WERI-Rb-1 (cell line): ENCODE results near the gene ARHGEF18.

Experiments used
- DNase-seq: peaks from one replicate; pipeline ENCODE4 v3.0.0-alpha.2; 2020
- H3K27ac ChIP-seq: fragments of 250-450 bp; sonication (Bioruptor Pico); 2 replicates; pipeline ENCODE4 v1.5.1; 2020; ENCODE audit warnings: mild to moderate bottlenecking, moderate library complexity
- H3K27me3 ChIP-seq: fragments of 250-450 bp; sonication (Bioruptor Pico); 2 replicates; pipeline ENCODE4 v1.5.1; 2021; ENCODE audit warnings: mild to moderate bottlenecking, low read depth, moderate library complexity; ENCODE audit not compliant: insufficient read depth, severe bottlenecking
- H3K36me3 ChIP-seq: fragments of 250-450 bp; sonication (Bioruptor Pico); 2 replicates; pipeline ENCODE4 v1.5.1; 2020; ENCODE audit warnings: mild to moderate bottlenecking, moderate library complexity
- H3K4me3 ChIP-seq: 2 replicates; pipeline ENCODE4 v1.5.1; 2011; ENCODE audit warnings: low read depth, mild to moderate bottlenecking, control low read depth, low read length
- H3K9me3 ChIP-seq: fragments of 250-450 bp; sonication (Bioruptor Pico); 2 replicates; pipeline ENCODE4 v1.5.1; 2021; ENCODE audit warnings: mild to moderate bottlenecking, moderate library complexity; ENCODE audit not compliant: severe bottlenecking
- CTCF ChIP-seq: IDR thresholded peaks from 2 replicates; pipeline ENCODE4 v1.5.1; 2011; ENCODE audit warnings: low read depth, mild to moderate bottlenecking, control low read depth, inconsistent platforms, low read length

Gene ARHGEF18

GRCh38 chr19:7371001-7371400 lies 22.3 kb downstream of the ARHGEF18 start:
- Histone ChIP-seq H3K36me3 (no peaks in the 10 kb centered on the region), H3K9me3 (no peaks in the 10 kb centered on the region), H3K4me3 (no peak overlapping the region), H3K27ac (no peak overlapping the region), H3K27me3 (no peaks in the 10 kb centered on the region)
- no peak for TF ChIP-seq CTCF
- no peak for DNase-seq

- no peak for DNase-seq
- Histone ChIP-seq H3K9me3 (no peaks in the 10 kb centered on the region), H3K27ac (no peak overlapping the region), H3K4me3 (no peak overlapping the region), H3K36me3 (no peaks in the 10 kb centered on the region), H3K27me3 (no peaks in the 10 kb centered on the region)
- no peak for TF ChIP-seq CTCF
These were observed 24.1 kb downstream of the ARHGEF18 start for GRCh38 chr19:7372810-7373209.

- Histone ChIP-seq H3K9me3 (no peaks in the 10 kb centered on the region), H3K4me3 (no peak overlapping the region), H3K27me3 (no peaks in the 10 kb centered on the region), H3K27ac (no peak overlapping the region), H3K36me3 (no peaks in the 10 kb centered on the region)
- no peak for TF ChIP-seq CTCF
- no peak for DNase-seq
These were observed 25.1 kb downstream of the ARHGEF18 start for GRCh38 chr19:7373862-7374261.

GRCh38 chr19:7376151-7376852 lies 27.6 kb downstream of the ARHGEF18 start:
- Histone ChIP-seq H3K27me3 (no peaks in the 10 kb centered on the region), H3K27ac (no peak overlapping the region), H3K9me3 (no peaks in the 10 kb centered on the region), H3K4me3 (no peak overlapping the region), H3K36me3 (no peaks in the 10 kb centered on the region)
- TF ChIP-seq CTCF = no peak
- DNase-seq = no peak

GRCh38 chr19:7377196-7377595 lies 28.5 kb downstream of the ARHGEF18 start:
- H3K4me3 ChIP-seq = no peak overlapping the region
- TF ChIP-seq CTCF = no peak
- no peaks in the 10 kb centered on the region for H3K36me3 ChIP-seq
- H3K27ac ChIP-seq = no peak overlapping the region
- H3K9me3 ChIP-seq = no peaks in the 10 kb centered on the region
- no peak for DNase-seq
- no peaks in the 10 kb centered on the region for H3K27me3 ChIP-seq

- no peak for TF ChIP-seq CTCF
- no peak overlapping the region for H3K27ac ChIP-seq
- no peak overlapping the region for H3K4me3 ChIP-seq
- H3K27me3 ChIP-seq = no peaks in the 10 kb centered on the region
- no peaks in the 10 kb centered on the region for H3K36me3 ChIP-seq
- no peak for DNase-seq
- no peaks in the 10 kb centered on the region for H3K9me3 ChIP-seq
These were observed 32.3 kb downstream of the ARHGEF18 start for GRCh38 chr19:7381073-7381390.
